Osteocyte (in vitro differentiated cells): Measurements from ENCODE around the gene LRRC27. TPM values are rescaled to one million over a fixed set of nuclear protein-coding genes. Genes with fewer than 3 reads are reported as not detected.

Experiments used
- DNase-seq: peaks from one replicate; pipeline ENCODE4 v3.0.0; 2021; ENCODE audit warnings: mixed read lengths; ENCODE audit not compliant: unreplicated experiment; ENCODE audit errors: extremely low spot score
- H3K27ac Mint-ChIP-seq: one replicate; pipeline ENCODE4 v1.8.0; 2021; ENCODE audit warnings: mild to moderate bottlenecking, mixed read lengths; ENCODE audit not compliant: unreplicated experiment
- H3K27me3 Mint-ChIP-seq: one replicate; pipeline ENCODE4 v1.8.0; 2021; ENCODE audit warnings: mixed read lengths; ENCODE audit not compliant: unreplicated experiment
- H3K36me3 Mint-ChIP-seq: one replicate; pipeline ENCODE4 v1.8.0; 2021; ENCODE audit warnings: mixed read lengths; ENCODE audit not compliant: unreplicated experiment
- H3K4me1 Mint-ChIP-seq: one replicate; pipeline ENCODE4 v1.8.0; 2021; ENCODE audit warnings: mixed read lengths; ENCODE audit not compliant: unreplicated experiment
- H3K4me3 Mint-ChIP-seq: one replicate; pipeline ENCODE4 v1.8.0; 2021; ENCODE audit warnings: mild to moderate bottlenecking, moderate library complexity, mixed read lengths; ENCODE audit not compliant: unreplicated experiment
- H3K9me3 Mint-ChIP-seq: one replicate; pipeline ENCODE4 v1.8.0; 2021; ENCODE audit warnings: mixed read lengths; ENCODE audit not compliant: unreplicated experiment
- CTCF ChIP-seq: fragments of 200-600 bp; sonication (generic); IDR thresholded peaks from 2 replicates; pipeline ENCODE4 v1.5.0; 2021; ENCODE audit warnings: antibody characterized with exemption, mild to moderate bottlenecking, moderate library complexity
- total RNA-seq: library from RNA; stranded (reverse); gene quantifications from 2 replicates; pipeline ENCODE4 v1.2.1, GENCODE V29; 2021

LRRC27 gene
- total RNA-seq, 1 donor from 2014 or later: 18.9 TPM

GRCh38 chr10:132320654-132321469 lies 11.1 kb upstream of the LRRC27 start:
- peak overlapping the region; percentile 95 for H3K27ac Mint-ChIP-seq
- H3K9me3 Mint-ChIP-seq: no peaks in the 10 kb centered on the region
- peaks cover 12% of the 10 kb centered on the region for H3K36me3 Mint-ChIP-seq
- H3K27me3 Mint-ChIP-seq: no peaks in the 10 kb centered on the region
- no peak for DNase-seq
- no peak for TF ChIP-seq CTCF
- no peak overlapping the region for H3K4me3 Mint-ChIP-seq
- peaks cover 41% of the 10 kb centered on the region for H3K4me1 Mint-ChIP-seq

GRCh38 chr10:132321726-132322125 lies 10.3 kb upstream of the LRRC27 start:
- Mint-ChIP-seq H3K27ac (peak overlapping the region; percentile 77), H3K9me3 (no peaks in the 10 kb centered on the region), H3K4me1 (peaks cover 38% of the 10 kb centered on the region), H3K27me3 (no peaks in the 10 kb centered on the region), H3K36me3 (peaks cover 19% of the 10 kb centered on the region), H3K4me3 (no peak overlapping the region)
- TF ChIP-seq CTCF: no peak
- no peak for DNase-seq

- no peak for TF ChIP-seq CTCF
- peaks cover 37% of the 10 kb centered on the region for H3K4me1 Mint-ChIP-seq
- H3K36me3 Mint-ChIP-seq: peaks cover 24% of the 10 kb centered on the region
- no peak overlapping the region for H3K27ac Mint-ChIP-seq
- no peaks in the 10 kb centered on the region for H3K9me3 Mint-ChIP-seq
- no peaks in the 10 kb centered on the region for H3K27me3 Mint-ChIP-seq
- DNase-seq: no peak
- no peak overlapping the region for H3K4me3 Mint-ChIP-seq
Observed at GRCh38 chr10:132322586-132323048, 9.4 kb upstream of the LRRC27 start.

GRCh38 chr10:132324186-132324585 lies 7.8 kb upstream of the LRRC27 start:
- H3K27me3 Mint-ChIP-seq: no peaks in the 10 kb centered on the region
- H3K27ac Mint-ChIP-seq: no peak overlapping the region
- peaks cover 45% of the 10 kb centered on the region for H3K4me1 Mint-ChIP-seq
- H3K4me3 Mint-ChIP-seq: no peak overlapping the region
- DNase-seq: no peak
- no peak for TF ChIP-seq CTCF
- no peaks in the 10 kb centered on the region for H3K9me3 Mint-ChIP-seq
- H3K36me3 Mint-ChIP-seq: peaks cover 24% of the 10 kb centered on the region

- Mint-ChIP-seq H3K4me1 (peaks cover 45% of the 10 kb centered on the region), H3K27ac (no peak overlapping the region), H3K36me3 (peaks cover 24% of the 10 kb centered on the region), H3K9me3 (no peaks in the 10 kb centered on the region), H3K27me3 (no peaks in the 10 kb centered on the region), H3K4me3 (no peak overlapping the region)
- no peak for DNase-seq
- TF ChIP-seq CTCF: no peak
Observed at GRCh38 chr10:132326344-132326889, 5.6 kb upstream of the LRRC27 start.
